WTC11 (cell line): ENCODE measurements around the gene PDE5A.

Experiments
- CREM ChIP-seq: sonication (generic); formaldehyde crosslinking; IDR thresholded peaks from 2 replicates; pipeline ENCODE4 v1.8.1; 2022; ENCODE audit warnings: mild to moderate bottlenecking, missing genetic modification reagents, moderate library complexity
- FOXK1 ChIP-seq: sonication (generic); formaldehyde crosslinking; IDR thresholded peaks from 2 replicates; pipeline ENCODE4 v1.8.0; 2022; ENCODE audit warnings: mild to moderate bottlenecking, moderate library complexity, missing genetic modification reagents
- NFYB ChIP-seq: sonication (generic); formaldehyde crosslinking; conservative IDR thresholded peaks from 2 replicates; pipeline ENCODE4 v1.8.0; 2022; ENCODE audit warnings: low read depth, missing genetic modification reagents
- TEAD1 ChIP-seq: sonication (generic); formaldehyde crosslinking; IDR thresholded peaks from 2 replicates; pipeline ENCODE4 v1.8.0; 2022; ENCODE audit warnings: mild to moderate bottlenecking, missing genetic modification reagents
- TF ChIP-seq, protein P1 (sequence below): fragments of 200-600 bp; IDR thresholded peaks from 2 replicates; pipeline ENCODE4 v1.8.0; 2022; ENCODE audit warnings: antibody characterized with exemption

DNA sequence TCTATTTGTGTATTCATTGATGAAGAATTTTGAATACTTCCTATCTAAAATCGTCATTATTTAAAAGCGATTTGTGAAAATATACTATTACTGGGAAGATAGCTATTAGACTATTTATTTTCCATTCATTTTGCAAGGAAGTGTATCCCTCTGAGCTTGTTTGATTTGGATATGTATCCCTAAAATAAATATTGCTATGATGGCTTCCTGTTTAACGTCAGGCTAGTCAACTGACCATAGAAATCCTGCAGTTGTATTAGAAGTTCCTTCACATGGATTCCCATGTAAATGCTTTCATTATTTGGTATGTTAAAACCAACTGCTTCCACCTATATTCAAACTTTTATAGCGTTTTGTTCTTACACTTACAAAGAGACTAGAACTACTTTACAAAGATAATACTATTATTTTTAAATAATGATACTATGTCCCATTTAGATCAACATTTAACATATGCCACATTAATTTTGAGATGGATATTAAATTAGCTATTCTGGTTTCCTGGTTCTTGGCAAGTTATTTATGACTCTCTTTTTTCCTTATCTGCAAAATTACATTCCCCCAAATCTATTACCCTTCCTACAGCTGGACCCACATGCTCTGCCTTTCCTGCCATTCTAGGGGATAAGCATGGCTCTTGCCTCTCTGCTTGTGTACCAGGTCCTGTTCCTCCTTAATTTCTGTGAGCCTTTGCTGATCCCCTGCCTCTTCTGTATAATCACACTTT lies 26.7 kb upstream of the PDE5A start:
- TF ChIP-seq, protein P1, sequence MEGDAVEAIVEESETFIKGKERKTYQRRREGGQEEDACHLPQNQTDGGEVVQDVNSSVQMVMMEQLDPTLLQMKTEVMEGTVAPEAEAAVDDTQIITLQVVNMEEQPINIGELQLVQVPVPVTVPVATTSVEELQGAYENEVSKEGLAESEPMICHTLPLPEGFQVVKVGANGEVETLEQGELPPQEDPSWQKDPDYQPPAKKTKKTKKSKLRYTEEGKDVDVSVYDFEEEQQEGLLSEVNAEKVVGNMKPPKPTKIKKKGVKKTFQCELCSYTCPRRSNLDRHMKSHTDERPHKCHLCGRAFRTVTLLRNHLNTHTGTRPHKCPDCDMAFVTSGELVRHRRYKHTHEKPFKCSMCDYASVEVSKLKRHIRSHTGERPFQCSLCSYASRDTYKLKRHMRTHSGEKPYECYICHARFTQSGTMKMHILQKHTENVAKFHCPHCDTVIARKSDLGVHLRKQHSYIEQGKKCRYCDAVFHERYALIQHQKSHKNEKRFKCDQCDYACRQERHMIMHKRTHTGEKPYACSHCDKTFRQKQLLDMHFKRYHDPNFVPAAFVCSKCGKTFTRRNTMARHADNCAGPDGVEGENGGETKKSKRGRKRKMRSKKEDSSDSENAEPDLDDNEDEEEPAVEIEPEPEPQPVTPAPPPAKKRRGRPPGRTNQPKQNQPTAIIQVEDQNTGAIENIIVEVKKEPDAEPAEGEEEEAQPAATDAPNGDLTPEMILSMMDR = no peak
- no peak for TF ChIP-seq FOXK1 (CRISPR knock-in tag)
- no peak for TF ChIP-seq CREM (CRISPR knock-in tag)
- no peak for TF ChIP-seq TEAD1 (CRISPR knock-in tag)
- TF ChIP-seq NFYB (CRISPR knock-in tag) = no peak
